HAP-1 (cell line): ENCODE results near the gene MAPK11.

ENCODE experiments used
- DNase-seq, 2 experiments: peaks; one replicate each; pipeline ENCODE4 v3.0.0-alpha.2; 2016 to 2020; ENCODE audit warnings: low spot score in 2 of 2
- H3K27me3 ChIP-seq: fragments of 250-450 bp; sonication (Bioruptor Pico); 2 replicates; pipeline ENCODE4 v1.5.1; 2020; ENCODE audit warnings: low read depth, mild to moderate bottlenecking, moderate library complexity
- H3K36me3 ChIP-seq: fragments of 250-450 bp; sonication (Bioruptor Pico); replicated peaks from 2 replicates; pipeline ENCODE4 v1.5.1; 2020; ENCODE audit warnings: mild to moderate bottlenecking
- H3K4me1 ChIP-seq: fragments of 250-450 bp; sonication (Bioruptor Pico); 2 replicates; pipeline ENCODE4 v1.5.1; 2020; ENCODE audit warnings: mild to moderate bottlenecking
- H3K4me3 ChIP-seq: fragments of 250-450 bp; sonication (Bioruptor Pico); 2 replicates; pipeline ENCODE4 v1.5.1; 2020; ENCODE audit warnings: mild to moderate bottlenecking, moderate library complexity
- H3K9me3 ChIP-seq: fragments of 250-450 bp; sonication (Bioruptor Pico); 2 replicates; pipeline ENCODE4 v1.5.1; 2020; ENCODE audit warnings: mild to moderate bottlenecking, moderate library complexity
- in situ Hi-C: fragments of 300-500 bp; cut with MboI; formaldehyde crosslinking; loops from 3 replicates; pipeline ENCODE4 v1.14.3; 2020; ENCODE audit warnings: low sequenced_read_pairs, inconsistent platforms, mixed read lengths

MAPK11 gene

GRCh38 chr22:50312371-50312770 is 42.2 kb upstream of the MAPK11 start:
- Histone ChIP-seq H3K36me3 (no peaks in the 10 kb centered on the region), H3K4me1 (no peaks in the 10 kb centered on the region), H3K9me3 (no peaks in the 10 kb centered on the region), H3K4me3 (no peak overlapping the region), H3K27me3 (no peaks in the 10 kb centered on the region; the same call in 1 of the 2 replicates)
- no peak for DNase-seq
- in situ Hi-C loops = no loop called here

GRCh38 chr22:50311606-50312351 is 41.6 kb upstream of the MAPK11 start:
- Histone ChIP-seq H3K36me3 (no peaks in the 10 kb centered on the region), H3K27me3 (no peaks in the 10 kb centered on the region; the same call in 1 of the 2 replicates), H3K4me1 (no peaks in the 10 kb centered on the region), H3K4me3 (no peak overlapping the region), H3K9me3 (no peaks in the 10 kb centered on the region)
- in situ Hi-C loops = no loop called here
- DNase-seq = no peak

GRCh38 chr22:50310949-50311444 is 40.8 kb upstream of the MAPK11 start:
- Histone ChIP-seq H3K9me3 (no peaks in the 10 kb centered on the region), H3K4me3 (no peak overlapping the region), H3K4me1 (peaks cover 3% of the 10 kb centered on the region; the same call in 1 of the 2 replicates), H3K36me3 (no peaks in the 10 kb centered on the region), H3K27me3 (no peaks in the 10 kb centered on the region; the same call in 1 of the 2 replicates)
- in situ Hi-C loops = no loop called here
- no peak for DNase-seq

- no peaks in the 10 kb centered on the region for H3K9me3 ChIP-seq
- H3K4me3 ChIP-seq = no peak overlapping the region
- H3K27me3 ChIP-seq = no peaks in the 10 kb centered on the region
- no peak for DNase-seq
- H3K4me1 ChIP-seq = peaks cover 11% of the 10 kb centered on the region
- H3K36me3 ChIP-seq = peaks cover 2% of the 10 kb centered on the region; the same call in 1 of the 2 replicates
- in situ Hi-C loops = no loop called here
These were observed 40.0 kb upstream of the MAPK11 start for GRCh38 chr22:50310031-50310722.

- DNase-seq = no peak
- no peak overlapping the region for H3K4me3 ChIP-seq
- H3K27me3 ChIP-seq = no peaks in the 10 kb centered on the region
- in situ Hi-C loops = no loop called here
- peaks cover 4% of the 10 kb centered on the region; the same call in 1 of the 2 replicates for H3K36me3 ChIP-seq
- H3K4me1 ChIP-seq = peaks cover 13% of the 10 kb centered on the region
- H3K9me3 ChIP-seq = no peaks in the 10 kb centered on the region
These were observed 39.4 kb upstream of the MAPK11 start for GRCh38 chr22:50309601-50309991.

- in situ Hi-C loops = no loop called here
- Histone ChIP-seq H3K9me3 (no peaks in the 10 kb centered on the region), H3K36me3 (peaks cover 4% of the 10 kb centered on the region; the same call in 1 of the 2 replicates), H3K4me1 (peaks cover 13% of the 10 kb centered on the region), H3K27me3 (no peaks in the 10 kb centered on the region), H3K4me3 (no peak overlapping the region)
- no peak for DNase-seq
These were observed 38.9 kb upstream of the MAPK11 start for GRCh38 chr22:50308986-50309600.

- Histone ChIP-seq H3K9me3 (no peaks in the 10 kb centered on the region), H3K27me3 (no peaks in the 10 kb centered on the region), H3K4me3 (no peak overlapping the region), H3K36me3 (peaks cover 4% of the 10 kb centered on the region; the same call in 1 of the 2 replicates), H3K4me1 (peaks cover 13% of the 10 kb centered on the region)
- DNase-seq = no peak
- in situ Hi-C loops = no loop called here
These were observed 38.4 kb upstream of the MAPK11 start for GRCh38 chr22:50308597-50308935.

GRCh38 chr22:50307890-50308596 is 37.9 kb upstream of the MAPK11 start:
- Histone ChIP-seq H3K4me3 (no peak overlapping the region), H3K9me3 (no peaks in the 10 kb centered on the region), H3K4me1 (peaks cover 13% of the 10 kb centered on the region), H3K36me3 (peaks cover 4% of the 10 kb centered on the region; the same call in 1 of the 2 replicates), H3K27me3 (no peaks in the 10 kb centered on the region)
- in situ Hi-C loops = no loop called here
- peak in 1 of 2 experiments; percentile 32 for DNase-seq

GRCh38 chr22:50306753-50307749 is 36.9 kb upstream of the MAPK11 start, which contains the start of gene PLXNB2:
Gene PLXNB2 (minus strand): TSS chr22:50307646. CDS start chr22:50290584, 17,062 bp downstream.
- Histone ChIP-seq H3K36me3 (peaks cover 4% of the 10 kb centered on the region; the same call in 1 of the 2 replicates), H3K9me3 (no peaks in the 10 kb centered on the region), H3K4me3 (peak within 1 kb of the TSS; percentile 66), H3K27me3 (no peaks in the 10 kb centered on the region), H3K4me1 (peaks cover 13% of the 10 kb centered on the region)
- DNase-seq = peak; percentile 85 to 90
- in situ Hi-C loops = no loop called here

- Histone ChIP-seq H3K4me1 (peaks cover 13% of the 10 kb centered on the region), H3K4me3 (peak overlapping the region; percentile 66), H3K27me3 (no peaks in the 10 kb centered on the region), H3K9me3 (no peaks in the 10 kb centered on the region), H3K36me3 (peaks cover 4% of the 10 kb centered on the region; the same call in 1 of the 2 replicates)
- peak; percentile 42 to 88 for DNase-seq
- in situ Hi-C loops = no loop called here
These were observed 35.9 kb upstream of the MAPK11 start for GRCh38 chr22:50305923-50306566.

GRCh38 chr22:50305393-50305922 is 35.3 kb upstream of the MAPK11 start:
- Histone ChIP-seq H3K9me3 (no peaks in the 10 kb centered on the region), H3K36me3 (peaks cover 4% of the 10 kb centered on the region; the same call in 1 of the 2 replicates), H3K4me3 (peak overlapping the region; percentile 66), H3K4me1 (peaks cover 13% of the 10 kb centered on the region), H3K27me3 (no peaks in the 10 kb centered on the region)
- DNase-seq = no peak
- in situ Hi-C loops = no loop called here
